ENCODE measurements around the gene P2RY14.

Gene P2RY14

GRCh38 chr3:151278230-151278629 lies at the start of gene P2RY14:
TSS of gene P2RY14 (minus strand) at chr3:151278542. CDS start at chr3:151214316, 64,226 bp downstream.
- DNase-seq (ENCODE audit: low read depth) = no peak

DNA sequence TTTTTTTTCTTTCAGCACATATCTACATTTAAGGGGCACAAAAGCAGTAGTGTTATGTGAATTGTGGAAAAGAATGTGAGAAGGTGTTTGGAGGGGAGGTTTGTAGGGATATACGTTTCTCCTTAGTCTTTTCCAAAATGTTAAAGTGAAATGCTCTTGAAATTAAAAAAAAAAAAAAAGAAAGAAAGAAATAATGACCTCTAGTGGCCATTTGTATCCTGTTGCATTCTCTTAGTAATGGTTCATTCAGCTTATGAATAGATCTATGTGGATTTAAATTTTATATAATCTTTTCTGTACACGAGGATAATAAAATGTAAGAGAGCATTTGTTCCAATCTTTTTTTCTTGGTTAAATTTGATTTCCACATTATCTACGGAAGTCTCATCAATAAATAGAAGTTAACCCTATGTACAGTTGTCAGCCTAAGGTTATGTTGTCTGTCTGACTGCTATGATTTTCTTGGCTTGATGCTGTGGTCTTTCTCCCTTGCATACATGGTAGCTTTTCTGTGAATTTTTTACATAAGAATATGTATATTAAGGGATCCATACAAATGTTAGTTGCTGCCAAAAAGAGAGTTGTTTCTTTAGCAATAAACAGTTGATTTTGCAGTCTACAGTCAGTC lies 49.3 kb upstream of the P2RY14 start:
- DNase-seq (ENCODE audit: low read depth) = no peak

- no peak for DNase-seq (ENCODE audit: low read depth)
Measured at GRCh38 chr3:151322511-151322910, 44.2 kb upstream of the P2RY14 start.

DNA sequence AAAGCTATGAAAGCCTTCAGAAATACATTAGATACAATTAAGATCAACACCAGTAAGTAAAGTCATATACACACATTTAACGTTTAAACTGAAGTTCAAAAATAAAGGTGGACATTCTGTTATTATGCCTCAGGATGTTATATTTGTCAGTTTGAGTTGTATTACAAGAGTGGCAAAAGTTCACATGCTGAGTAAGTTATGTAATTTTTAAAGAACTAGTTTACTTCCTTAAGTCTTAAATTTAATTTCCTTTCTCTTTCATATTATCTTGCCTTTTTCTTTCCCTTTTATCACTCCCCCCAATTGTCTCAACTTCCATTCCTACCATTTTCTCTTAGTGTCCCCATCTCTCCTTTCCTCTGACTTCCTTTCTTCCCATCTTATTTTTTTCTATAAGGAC lies 43.2 kb upstream of the P2RY14 start:
- DNase-seq (ENCODE audit: low read depth) = no peak

GRCh38 chr3:151320131-151320530 lies 41.8 kb upstream of the P2RY14 start:
- DNase-seq (ENCODE audit: low read depth) = no peak

DNA sequence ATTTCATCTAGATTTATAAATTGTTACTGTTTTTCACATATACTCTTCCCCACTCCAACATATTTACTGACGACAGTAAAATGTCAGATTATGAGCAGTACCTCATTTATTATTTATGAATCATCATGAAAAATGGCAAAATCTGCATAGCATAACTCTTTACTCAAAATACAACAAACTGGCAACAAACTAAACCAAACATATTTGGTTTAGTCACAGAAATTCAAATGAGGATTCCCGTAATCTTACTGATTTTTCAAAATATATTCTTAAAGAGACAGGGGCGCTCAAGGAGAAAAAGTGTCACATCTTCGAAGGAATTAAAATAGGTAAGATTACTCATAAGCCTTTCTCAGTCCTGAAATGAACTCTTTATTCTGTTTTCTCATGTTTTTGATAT lies 41.3 kb upstream of the P2RY14 start:
- no peak for DNase-seq (ENCODE audit: low read depth)

GRCh38 chr3:151318991-151319390 lies 40.6 kb upstream of the P2RY14 start:
- no peak for DNase-seq (ENCODE audit: low read depth)

DNA sequence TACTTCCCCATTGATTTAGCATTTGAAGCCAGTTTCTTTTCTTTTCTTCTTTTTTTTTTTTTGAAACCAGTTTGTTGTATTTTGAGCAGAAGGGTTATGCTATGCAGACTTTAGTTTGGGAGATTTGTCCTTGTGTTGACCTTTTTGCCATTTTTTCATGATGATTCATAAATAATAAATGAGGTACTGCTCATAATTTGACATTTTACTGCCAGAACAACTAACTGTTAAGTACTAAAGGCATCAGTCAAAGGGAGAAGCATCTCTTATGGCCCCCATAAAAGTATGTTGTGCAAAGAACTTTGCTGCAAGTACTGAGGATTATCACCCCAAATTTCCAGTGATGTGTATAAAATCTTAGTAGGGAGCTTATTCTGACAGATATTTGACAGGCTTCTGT lies 40.0 kb upstream of the P2RY14 start:
- DNase-seq (ENCODE audit: low read depth) = no peak

- DNase-seq (ENCODE audit: low read depth) = no peak
Measured at GRCh38 chr3:151316267-151316991, 38.1 kb upstream of the P2RY14 start, which contains the start of gene GPR87. TSS of gene GPR87 (minus strand) at chr3:151316820. CDS start at chr3:151300100, 16,720 bp downstream.

- DNase-seq (ENCODE audit: low read depth) = no peak
Measured at GRCh38 chr3:151315846-151316245, 37.5 kb upstream of the P2RY14 start.

- DNase-seq (ENCODE audit: low read depth) = no peak
Measured at GRCh38 chr3:151315136-151315535, 36.8 kb upstream of the P2RY14 start.

DNA sequence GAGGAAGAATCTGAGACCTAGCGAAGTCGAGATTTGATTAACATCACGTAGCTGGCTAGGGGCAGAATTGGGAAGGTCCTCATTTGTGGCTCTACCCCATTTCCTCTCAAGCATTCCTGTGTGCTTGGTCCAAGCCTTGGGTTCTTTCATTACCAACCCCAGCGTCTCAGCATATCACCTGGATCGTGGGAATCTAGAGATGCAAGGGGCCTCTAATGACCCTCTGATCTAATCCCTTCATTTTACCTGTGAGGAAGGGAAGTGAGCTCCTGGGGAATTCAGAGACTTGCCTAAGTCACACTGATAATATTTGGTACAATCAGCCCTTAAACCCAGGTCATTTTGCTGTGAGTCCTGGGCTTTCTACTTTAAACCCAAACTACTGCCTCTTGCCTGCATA lies 36.3 kb upstream of the P2RY14 start:
- DNase-seq (ENCODE audit: low read depth) = no peak

- DNase-seq (ENCODE audit: low read depth) = no peak
Measured at GRCh38 chr3:151314137-151314536, 35.8 kb upstream of the P2RY14 start.

- DNase-seq (ENCODE audit: low read depth) = no peak
Measured at GRCh38 chr3:151312972-151313371, 34.6 kb upstream of the P2RY14 start.

GRCh38 chr3:151309566-151309965 lies 31.2 kb upstream of the P2RY14 start:
- DNase-seq (ENCODE audit: low read depth) = no peak

DNA sequence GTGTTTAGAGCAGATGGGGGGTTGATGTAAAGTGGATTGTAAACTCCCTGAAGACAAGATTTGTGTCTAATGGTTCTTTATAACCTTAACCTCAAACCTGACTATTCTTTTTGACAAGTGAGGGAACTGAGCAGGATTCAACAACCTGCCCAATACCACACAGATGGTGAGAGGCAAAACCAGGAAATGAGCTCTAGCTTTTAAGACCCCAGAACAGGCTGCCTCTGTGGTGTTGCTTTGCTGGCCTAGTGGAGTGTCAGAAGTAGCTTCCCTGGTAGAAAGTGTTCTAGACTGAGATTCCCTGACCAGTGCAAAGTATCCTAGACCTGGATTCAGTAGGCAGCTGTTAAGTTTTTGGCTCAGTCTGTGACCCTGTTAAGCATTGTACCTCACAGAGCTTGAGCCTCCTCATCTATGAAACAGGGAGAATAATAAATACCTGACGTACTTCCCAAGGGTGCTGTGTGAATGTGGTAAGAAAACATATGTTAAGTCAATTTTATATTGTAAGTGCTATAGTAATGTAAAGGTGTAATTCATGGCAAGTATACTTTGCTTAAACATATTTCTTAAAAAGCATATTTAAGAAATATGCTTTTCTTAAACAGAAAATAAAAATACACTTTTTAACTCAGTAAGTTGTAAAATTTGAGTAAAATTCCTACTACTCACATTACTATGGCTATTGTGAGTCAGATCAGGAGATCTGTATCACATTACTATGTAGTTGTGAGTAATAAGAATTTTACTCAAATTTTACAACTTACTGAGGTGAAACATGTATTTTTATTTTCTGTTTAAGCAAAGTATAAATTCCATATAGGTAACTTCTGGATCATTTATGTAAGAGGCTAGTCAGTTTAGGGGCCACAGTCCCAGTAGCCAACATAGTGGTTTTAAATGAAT lies 29.5 kb upstream of the P2RY14 start:
- DNase-seq (ENCODE audit: low read depth) = no peak

- no peak for DNase-seq (ENCODE audit: low read depth)
Measured at GRCh38 chr3:151307131-151307530, 28.8 kb upstream of the P2RY14 start.

DNA sequence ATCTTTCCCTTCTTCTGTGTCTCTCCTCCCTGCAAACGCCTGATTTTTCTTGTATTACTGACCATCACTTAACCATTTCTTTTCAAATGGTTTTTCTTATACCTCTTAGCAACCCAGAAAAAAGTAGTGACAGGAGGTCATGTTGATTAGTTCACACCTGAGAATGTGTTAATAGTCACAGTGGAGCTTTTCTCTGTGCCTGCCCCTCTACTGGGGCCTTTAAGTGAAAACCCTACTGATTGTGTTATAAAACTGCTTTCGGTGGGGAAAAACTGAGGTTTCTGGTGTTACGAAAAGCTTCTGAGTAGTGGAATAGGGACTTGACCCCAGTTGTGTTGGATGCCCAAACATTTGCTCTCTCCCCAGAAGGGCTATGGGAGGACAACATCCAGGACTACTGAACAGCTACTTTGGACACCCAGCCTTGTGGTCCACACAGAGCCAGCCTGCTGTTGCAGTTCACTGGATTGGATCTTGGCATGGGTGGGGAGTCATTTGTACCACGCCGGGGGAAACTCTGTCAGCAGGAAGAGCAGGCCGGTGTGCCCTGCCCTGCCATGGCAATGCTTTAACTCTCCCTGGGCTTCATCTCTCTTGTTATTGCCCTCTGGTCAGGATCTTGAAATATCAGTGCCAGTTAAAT lies 27.9 kb upstream of the P2RY14 start:
- no peak for DNase-seq (ENCODE audit: low read depth)

GRCh38 chr3:151305775-151306151 lies 27.4 kb upstream of the P2RY14 start:
- DNase-seq (ENCODE audit: low read depth) = no peak

DNA sequence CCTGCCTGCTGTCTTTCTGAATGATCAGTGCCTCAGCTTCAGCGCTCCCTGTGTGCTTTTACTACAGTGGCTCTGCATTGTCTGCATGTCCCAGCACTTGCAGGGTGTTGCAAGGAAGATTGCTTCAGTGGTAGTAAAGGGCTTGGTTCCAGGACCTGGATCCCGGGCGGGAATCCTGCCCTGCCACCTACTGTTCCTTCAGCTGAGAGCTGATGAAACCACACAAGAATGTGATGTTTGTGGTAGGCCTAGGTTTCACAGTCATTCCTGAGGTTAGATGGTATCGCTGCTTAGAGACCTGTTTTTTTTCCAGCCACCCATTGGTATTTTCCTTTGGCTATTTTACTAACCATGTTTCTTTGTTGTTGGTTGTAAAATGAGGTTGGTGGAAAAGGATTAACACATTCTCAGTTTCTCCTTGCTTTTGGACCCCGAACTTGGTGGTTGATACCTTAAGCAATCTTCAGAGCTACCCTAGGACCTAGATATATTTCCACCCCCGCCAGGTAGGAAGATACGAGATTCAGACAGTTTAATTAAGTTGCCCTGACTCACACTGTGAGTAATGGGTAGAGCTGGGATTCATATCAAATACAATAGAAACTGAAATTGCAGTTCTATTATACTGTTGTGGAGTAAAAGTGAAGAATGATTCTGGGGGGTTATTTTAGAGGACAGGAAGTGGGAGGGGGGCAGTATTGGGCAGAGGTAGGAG lies 26.9 kb upstream of the P2RY14 start:
- DNase-seq (ENCODE audit: low read depth) = no peak

DNA sequence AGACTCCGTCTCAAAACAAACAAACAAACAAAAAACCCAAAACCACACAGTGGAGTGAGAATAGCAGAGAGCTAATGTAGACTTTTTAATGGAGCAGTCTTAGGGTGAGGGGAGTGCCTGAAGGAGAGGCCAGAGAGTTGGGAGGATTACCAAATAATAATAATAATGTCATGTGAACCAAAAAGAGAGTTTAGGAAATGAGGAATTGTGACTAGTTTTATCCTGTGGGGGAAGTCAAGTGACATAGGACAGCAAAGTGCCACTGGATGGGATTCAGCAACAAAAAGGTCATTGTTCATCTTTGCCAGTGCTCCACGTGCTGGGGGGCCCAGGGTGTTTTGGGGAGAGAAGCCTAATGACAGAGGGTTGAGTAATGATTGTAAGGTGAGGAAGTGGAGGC lies 25.4 kb upstream of the P2RY14 start:
- DNase-seq (ENCODE audit: low read depth) = no peak

DNA sequence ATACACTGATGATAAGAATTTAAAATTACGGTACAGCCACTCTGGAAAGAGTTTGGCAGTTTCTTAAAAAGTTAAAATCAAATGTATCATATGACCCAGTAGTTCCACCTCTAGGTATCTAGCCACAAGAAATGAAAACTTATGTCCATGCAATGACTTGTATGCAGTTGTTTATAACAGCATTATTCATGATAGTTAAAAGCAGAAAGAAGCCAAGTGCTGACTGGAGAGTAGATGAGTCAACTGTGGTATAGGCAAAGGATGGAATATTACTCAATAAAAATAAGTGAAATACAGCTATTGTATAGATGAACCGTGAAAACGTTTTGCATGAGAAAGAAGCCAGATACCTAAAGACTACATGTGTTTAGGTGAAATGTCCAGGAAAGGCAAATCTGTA lies 23.4 kb upstream of the P2RY14 start:
- DNase-seq (ENCODE audit: low read depth) = no peak
